WTC11 (cell line): ENCODE measurements around the gene RBP5. TPM values are rescaled to one million over a fixed set of nuclear protein-coding genes. Genes with fewer than 3 reads are reported as not detected.

Source experiments
- ATAC-seq: fragments of 200-7000 bp; cut with Tn5 transposase; 2 replicates; pipeline ENCODE4 v1.10.0; 2021; ENCODE audit warnings: mild to moderate bottlenecking, moderate library complexity
- CTCF ChIA-PET: fragments of 300-600 bp; sonication (Branson Sonifier 250); formaldehyde crosslinking; loops from one replicate; lab custom pipeline; 2021; ENCODE audit warnings: antibody characterized with exemption; lab: Charles Lee
- POLR2A ChIA-PET: fragments of 350-600 bp; sonication (Branson Sonifier 250); formaldehyde crosslinking; loops from one replicate; lab custom pipeline; 2021; ENCODE audit warnings: antibody characterized with exemption; lab: Charles Lee
- DNase-seq: peaks from one replicate; pipeline ENCODE4 v3.0.0; 2021; ENCODE audit warnings: low spot score
- H3K27ac Mint-ChIP-seq: 2 replicates; pipeline ENCODE4 v1.8.0; 2021; ENCODE audit warnings: mixed read lengths
- H3K27me3 Mint-ChIP-seq: 2 replicates; pipeline ENCODE4 v1.8.0; 2021; ENCODE audit warnings: low read depth, mild to moderate bottlenecking, moderate library complexity, mixed read lengths
- H3K36me3 Mint-ChIP-seq: 2 replicates; pipeline ENCODE4 v1.8.0; 2021; ENCODE audit warnings: mixed read lengths
- H3K4me1 Mint-ChIP-seq: 2 replicates; pipeline ENCODE4 v1.8.0; 2022; ENCODE audit warnings: mixed read lengths
- H3K4me3 Mint-ChIP-seq: 2 replicates; pipeline ENCODE4 v1.8.0; 2021; ENCODE audit warnings: mild to moderate bottlenecking, moderate library complexity, mixed read lengths
- H3K9me3 Mint-ChIP-seq: 2 replicates; pipeline ENCODE4 v1.8.0; 2021; ENCODE audit warnings: mixed read lengths
- CBFB ChIP-seq: sonication (generic); formaldehyde crosslinking; IDR thresholded peaks from 2 replicates; pipeline ENCODE4 v1.8.1; 2022; ENCODE audit warnings: mild to moderate bottlenecking, low read depth, missing genetic modification reagents
- ESRRA ChIP-seq: sonication (generic); formaldehyde crosslinking; IDR thresholded peaks from 2 replicates; pipeline ENCODE4 v1.8.1; 2022; ENCODE audit warnings: mild to moderate bottlenecking, missing genetic modification reagents, borderline replicate concordance
- GTF2I ChIP-seq: fragments of 250-450 bp; sonication (Bioruptor Pico); conservative IDR thresholded peaks from 2 replicates; pipeline ENCODE4 v1.4.0; 2021; ENCODE audit warnings: mild to moderate bottlenecking
- KAT7 ChIP-seq: sonication (generic); formaldehyde crosslinking; IDR thresholded peaks from 2 replicates; pipeline ENCODE4 v1.8.1; 2023; ENCODE audit warnings: missing genetic modification reagents, mild to moderate bottlenecking, borderline replicate concordance
- NR3C1 ChIP-seq: sonication (generic); formaldehyde crosslinking; conservative IDR thresholded peaks from 2 replicates; pipeline ENCODE4 v1.8.1; 2023; ENCODE audit warnings: low read depth, mild to moderate bottlenecking, missing genetic modification reagents
- TP53 ChIP-seq: sonication (generic); formaldehyde crosslinking; IDR thresholded peaks from 2 replicates; pipeline ENCODE4 v1.8.1; 2023; ENCODE audit warnings: mild to moderate bottlenecking, missing genetic modification reagents
- ZNF121 ChIP-seq: sonication (generic); formaldehyde crosslinking; IDR thresholded peaks from 2 replicates; pipeline ENCODE4 v1.8.0; 2023; ENCODE audit warnings: missing genetic modification reagents
- ZNF138 ChIP-seq: sonication (generic); formaldehyde crosslinking; conservative IDR thresholded peaks from 2 replicates; pipeline ENCODE4 v1.8.1; 2022; ENCODE audit warnings: mild to moderate bottlenecking, moderate library complexity, missing genetic modification reagents
- total RNA-seq: library from RNA; stranded (reverse); gene quantifications from 3 replicates; pipeline ENCODE4 v1.2.3, GENCODE V29; 2021
- TF ChIP-seq, protein P1 (sequence below): sonication (generic); formaldehyde crosslinking; IDR thresholded peaks from 2 replicates; pipeline ENCODE4 v1.8.1; 2023; ENCODE audit warnings: mild to moderate bottlenecking, missing genetic modification reagents, moderate library complexity
- TF ChIP-seq, protein P2 (sequence below): sonication (generic); formaldehyde crosslinking; IDR thresholded peaks from 2 replicates; pipeline ENCODE4 v1.8.1; 2023; ENCODE audit warnings: mild to moderate bottlenecking, missing genetic modification reagents, moderate library complexity
- TF ChIP-seq, protein P3 (sequence below): sonication (generic); formaldehyde crosslinking; IDR thresholded peaks from 2 replicates; pipeline ENCODE4 v1.8.1; 2023; ENCODE audit warnings: mild to moderate bottlenecking, missing genetic modification reagents
- TF ChIP-seq, protein P4 (sequence below): fragments of 200-600 bp; IDR thresholded peaks from 2 replicates; pipeline ENCODE4 v1.8.0; 2022; ENCODE audit warnings: antibody characterized with exemption
- TF ChIP-seq, protein P5 (sequence below): fragments of 250-450 bp; sonication (Bioruptor Pico); IDR thresholded peaks from 2 replicates; pipeline ENCODE4 v1.9.0; 2021; ENCODE audit warnings: mild to moderate bottlenecking
- TF ChIP-seq, protein P6 (sequence below): sonication (generic); formaldehyde crosslinking; conservative IDR thresholded peaks from 2 replicates; pipeline ENCODE4 v1.8.1; 2023; ENCODE audit warnings: mild to moderate bottlenecking, low read depth, missing genetic modification reagents, moderate library complexity
- TF ChIP-seq, protein P7 (sequence below): fragments of 250-450 bp; sonication (Bioruptor Pico); IDR thresholded peaks from 2 replicates; pipeline ENCODE4 v2.1.2; 2022; ENCODE audit warnings: mild to moderate bottlenecking, moderate library complexity

Gene RBP5
- total RNA-seq, 1 experiment from 2014 or later: 4.1 TPM

DNA sequence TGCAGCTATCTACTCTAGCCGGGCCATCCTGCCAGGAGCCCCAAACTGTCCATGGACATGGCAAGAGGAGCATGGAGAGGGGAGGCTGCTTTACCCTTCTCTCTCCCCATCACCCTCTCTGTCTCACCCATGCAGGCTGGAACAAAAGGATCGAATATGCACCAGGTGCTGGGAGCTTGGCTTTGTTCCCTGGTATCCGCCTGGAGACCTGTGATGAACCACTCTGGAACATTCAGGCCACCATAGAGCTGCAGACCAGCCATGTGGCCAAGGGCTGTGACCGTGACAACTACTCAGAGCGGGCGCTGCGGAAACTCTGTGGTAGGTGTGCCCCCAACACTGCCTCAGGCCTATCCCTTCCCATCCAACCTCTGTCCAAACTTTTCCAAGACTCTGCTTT, 7.4 kb upstream of the RBP5 start (continued):
- TF ChIP-seq, protein P1, sequence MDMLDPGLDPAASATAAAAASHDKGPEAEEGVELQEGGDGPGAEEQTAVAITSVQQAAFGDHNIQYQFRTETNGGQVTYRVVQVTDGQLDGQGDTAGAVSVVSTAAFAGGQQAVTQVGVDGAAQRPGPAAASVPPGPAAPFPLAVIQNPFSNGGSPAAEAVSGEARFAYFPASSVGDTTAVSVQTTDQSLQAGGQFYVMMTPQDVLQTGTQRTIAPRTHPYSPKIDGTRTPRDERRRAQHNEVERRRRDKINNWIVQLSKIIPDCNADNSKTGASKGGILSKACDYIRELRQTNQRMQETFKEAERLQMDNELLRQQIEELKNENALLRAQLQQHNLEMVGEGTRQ (CRISPR knock-in tag): no peak

DNA sequence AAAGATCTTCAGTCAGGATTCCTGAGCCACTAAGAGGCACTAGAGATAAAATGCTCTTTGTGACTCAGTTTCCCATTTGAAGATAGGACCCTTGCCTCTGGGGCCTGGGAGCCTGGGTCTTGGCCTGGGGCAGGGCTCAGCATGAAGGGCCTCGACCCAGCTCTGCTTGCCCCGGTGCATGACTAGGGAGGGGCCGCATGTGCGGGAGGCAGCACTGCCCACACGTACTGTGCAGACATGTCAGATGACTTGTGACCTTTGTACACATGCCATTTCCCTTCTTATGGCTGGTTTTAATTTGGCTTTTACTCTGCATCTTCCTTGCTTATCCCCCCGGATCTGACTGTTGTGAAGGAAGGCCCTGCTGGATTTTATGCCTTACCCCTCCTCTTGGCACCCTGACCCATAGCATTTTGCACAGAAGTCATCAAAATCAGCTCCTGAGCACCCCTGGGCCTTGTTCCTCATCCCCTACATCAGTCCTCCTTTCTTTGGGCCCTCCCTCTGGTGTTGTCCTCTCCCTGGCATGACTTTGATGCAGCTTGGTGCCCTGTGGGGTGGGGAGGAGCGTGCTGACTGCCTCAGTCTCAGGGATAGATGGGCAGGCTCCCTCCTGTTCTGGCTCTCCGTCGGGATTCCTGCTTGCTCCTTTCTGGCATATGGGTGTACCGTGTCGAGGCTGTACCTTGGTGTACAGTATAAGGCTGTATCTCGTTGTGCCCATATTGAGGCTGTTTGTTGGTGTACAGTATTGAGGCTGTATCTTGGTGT, 5.9 kb upstream of the RBP5 start:
- no peak overlapping the region for H3K4me3 Mint-ChIP-seq
- ChIA-PET CTCF (interaction anchor here (0.9 kb wide), 1 partner anchor 8 kb away, joined by 7 read pairs; no protein-coding TSS in a partner anchor), POLR2A (no interaction called here)
- ATAC-seq: no peak
- peaks cover 16% of the 10 kb centered on the region for H3K4me1 Mint-ChIP-seq
- DNase-seq: no peak
- H3K9me3 Mint-ChIP-seq: no peaks in the 10 kb centered on the region
- peaks cover 21% of the 10 kb centered on the region for H3K36me3 Mint-ChIP-seq
- peaks cover 12% of the 10 kb centered on the region for H3K27me3 Mint-ChIP-seq
- H3K27ac Mint-ChIP-seq: no peak overlapping the region
- TF ChIP-seq, protein P2, sequence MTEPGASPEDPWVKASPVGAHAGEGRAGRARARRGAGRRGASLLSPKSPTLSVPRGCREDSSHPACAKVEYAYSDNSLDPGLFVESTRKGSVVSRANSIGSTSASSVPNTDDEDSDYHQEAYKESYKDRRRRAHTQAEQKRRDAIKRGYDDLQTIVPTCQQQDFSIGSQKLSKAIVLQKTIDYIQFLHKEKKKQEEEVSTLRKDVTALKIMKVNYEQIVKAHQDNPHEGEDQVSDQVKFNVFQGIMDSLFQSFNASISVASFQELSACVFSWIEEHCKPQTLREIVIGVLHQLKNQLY (CRISPR knock-in tag): no peak
- TF ChIP-seq CBFB (CRISPR knock-in tag) (no peak), ZNF121 (no peak), GTF2I (CRISPR knock-in tag) (no peak), NR3C1 (CRISPR knock-in tag) (no peak), ESRRA (CRISPR knock-in tag) (no peak)
- TF ChIP-seq, protein P3, sequence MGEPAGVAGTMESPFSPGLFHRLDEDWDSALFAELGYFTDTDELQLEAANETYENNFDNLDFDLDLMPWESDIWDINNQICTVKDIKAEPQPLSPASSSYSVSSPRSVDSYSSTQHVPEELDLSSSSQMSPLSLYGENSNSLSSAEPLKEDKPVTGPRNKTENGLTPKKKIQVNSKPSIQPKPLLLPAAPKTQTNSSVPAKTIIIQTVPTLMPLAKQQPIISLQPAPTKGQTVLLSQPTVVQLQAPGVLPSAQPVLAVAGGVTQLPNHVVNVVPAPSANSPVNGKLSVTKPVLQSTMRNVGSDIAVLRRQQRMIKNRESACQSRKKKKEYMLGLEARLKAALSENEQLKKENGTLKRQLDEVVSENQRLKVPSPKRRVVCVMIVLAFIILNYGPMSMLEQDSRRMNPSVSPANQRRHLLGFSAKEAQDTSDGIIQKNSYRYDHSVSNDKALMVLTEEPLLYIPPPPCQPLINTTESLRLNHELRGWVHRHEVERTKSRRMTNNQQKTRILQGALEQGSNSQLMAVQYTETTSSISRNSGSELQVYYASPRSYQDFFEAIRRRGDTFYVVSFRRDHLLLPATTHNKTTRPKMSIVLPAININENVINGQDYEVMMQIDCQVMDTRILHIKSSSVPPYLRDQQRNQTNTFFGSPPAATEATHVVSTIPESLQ (CRISPR knock-in tag): no peak
- TF ChIP-seq, protein P1 (CRISPR knock-in tag): no peak
- TF ChIP-seq, protein P4, sequence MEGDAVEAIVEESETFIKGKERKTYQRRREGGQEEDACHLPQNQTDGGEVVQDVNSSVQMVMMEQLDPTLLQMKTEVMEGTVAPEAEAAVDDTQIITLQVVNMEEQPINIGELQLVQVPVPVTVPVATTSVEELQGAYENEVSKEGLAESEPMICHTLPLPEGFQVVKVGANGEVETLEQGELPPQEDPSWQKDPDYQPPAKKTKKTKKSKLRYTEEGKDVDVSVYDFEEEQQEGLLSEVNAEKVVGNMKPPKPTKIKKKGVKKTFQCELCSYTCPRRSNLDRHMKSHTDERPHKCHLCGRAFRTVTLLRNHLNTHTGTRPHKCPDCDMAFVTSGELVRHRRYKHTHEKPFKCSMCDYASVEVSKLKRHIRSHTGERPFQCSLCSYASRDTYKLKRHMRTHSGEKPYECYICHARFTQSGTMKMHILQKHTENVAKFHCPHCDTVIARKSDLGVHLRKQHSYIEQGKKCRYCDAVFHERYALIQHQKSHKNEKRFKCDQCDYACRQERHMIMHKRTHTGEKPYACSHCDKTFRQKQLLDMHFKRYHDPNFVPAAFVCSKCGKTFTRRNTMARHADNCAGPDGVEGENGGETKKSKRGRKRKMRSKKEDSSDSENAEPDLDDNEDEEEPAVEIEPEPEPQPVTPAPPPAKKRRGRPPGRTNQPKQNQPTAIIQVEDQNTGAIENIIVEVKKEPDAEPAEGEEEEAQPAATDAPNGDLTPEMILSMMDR: no peak

DNA sequence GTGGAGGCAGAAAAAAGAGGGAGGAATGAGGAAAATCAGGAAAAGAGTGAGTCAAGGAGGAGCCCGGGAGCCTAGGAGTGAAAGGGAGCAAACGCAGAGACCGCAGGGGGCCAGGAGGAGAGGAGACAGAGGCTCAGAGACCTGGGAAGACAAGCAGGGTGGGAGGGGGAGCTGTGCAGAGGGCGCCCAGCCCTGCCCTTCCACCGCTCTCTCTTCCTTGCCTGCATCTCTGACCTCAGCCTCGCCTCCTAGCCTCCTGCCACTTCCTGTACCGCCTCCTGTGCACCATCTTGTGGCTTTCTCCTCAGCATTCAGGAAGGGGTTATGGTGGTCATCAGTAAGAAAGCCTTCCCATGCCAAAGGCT, 2.8 kb upstream of the RBP5 start:
- POLR2A ChIA-PET: no interaction called here
- Mint-ChIP-seq H3K9me3 (no peaks in the 10 kb centered on the region), H3K4me3 (peak overlapping the region; percentile 93), H3K27ac (no peak overlapping the region), H3K36me3 (peaks cover 18% of the 10 kb centered on the region), H3K4me1 (peaks cover 34% of the 10 kb centered on the region), H3K27me3 (peaks cover 23% of the 10 kb centered on the region)
- CTCF ChIA-PET: interaction anchor here (1.0 to 2.2 kb wide), 5 partner anchors 9 to 23 kb away, joined by 3 to 11 read pairs (median 6); partner anchors contain the start of gene C1RL
- DNase-seq (no peak), ATAC-seq (no peak)
- TF ChIP-seq, protein P5, sequence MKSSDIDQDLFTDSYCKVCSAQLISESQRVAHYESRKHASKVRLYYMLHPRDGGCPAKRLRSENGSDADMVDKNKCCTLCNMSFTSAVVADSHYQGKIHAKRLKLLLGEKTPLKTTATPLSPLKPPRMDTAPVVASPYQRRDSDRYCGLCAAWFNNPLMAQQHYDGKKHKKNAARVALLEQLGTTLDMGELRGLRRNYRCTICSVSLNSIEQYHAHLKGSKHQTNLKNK (CRISPR knock-in tag): no peak
- TF ChIP-seq, protein P6, sequence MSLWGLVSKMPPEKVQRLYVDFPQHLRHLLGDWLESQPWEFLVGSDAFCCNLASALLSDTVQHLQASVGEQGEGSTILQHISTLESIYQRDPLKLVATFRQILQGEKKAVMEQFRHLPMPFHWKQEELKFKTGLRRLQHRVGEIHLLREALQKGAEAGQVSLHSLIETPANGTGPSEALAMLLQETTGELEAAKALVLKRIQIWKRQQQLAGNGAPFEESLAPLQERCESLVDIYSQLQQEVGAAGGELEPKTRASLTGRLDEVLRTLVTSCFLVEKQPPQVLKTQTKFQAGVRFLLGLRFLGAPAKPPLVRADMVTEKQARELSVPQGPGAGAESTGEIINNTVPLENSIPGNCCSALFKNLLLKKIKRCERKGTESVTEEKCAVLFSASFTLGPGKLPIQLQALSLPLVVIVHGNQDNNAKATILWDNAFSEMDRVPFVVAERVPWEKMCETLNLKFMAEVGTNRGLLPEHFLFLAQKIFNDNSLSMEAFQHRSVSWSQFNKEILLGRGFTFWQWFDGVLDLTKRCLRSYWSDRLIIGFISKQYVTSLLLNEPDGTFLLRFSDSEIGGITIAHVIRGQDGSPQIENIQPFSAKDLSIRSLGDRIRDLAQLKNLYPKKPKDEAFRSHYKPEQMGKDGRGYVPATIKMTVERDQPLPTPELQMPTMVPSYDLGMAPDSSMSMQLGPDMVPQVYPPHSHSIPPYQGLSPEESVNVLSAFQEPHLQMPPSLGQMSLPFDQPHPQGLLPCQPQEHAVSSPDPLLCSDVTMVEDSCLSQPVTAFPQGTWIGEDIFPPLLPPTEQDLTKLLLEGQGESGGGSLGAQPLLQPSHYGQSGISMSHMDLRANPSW (CRISPR knock-in tag): no peak
- no peak for TF ChIP-seq ZNF138 (CRISPR knock-in tag)
- TF ChIP-seq, protein P7, sequence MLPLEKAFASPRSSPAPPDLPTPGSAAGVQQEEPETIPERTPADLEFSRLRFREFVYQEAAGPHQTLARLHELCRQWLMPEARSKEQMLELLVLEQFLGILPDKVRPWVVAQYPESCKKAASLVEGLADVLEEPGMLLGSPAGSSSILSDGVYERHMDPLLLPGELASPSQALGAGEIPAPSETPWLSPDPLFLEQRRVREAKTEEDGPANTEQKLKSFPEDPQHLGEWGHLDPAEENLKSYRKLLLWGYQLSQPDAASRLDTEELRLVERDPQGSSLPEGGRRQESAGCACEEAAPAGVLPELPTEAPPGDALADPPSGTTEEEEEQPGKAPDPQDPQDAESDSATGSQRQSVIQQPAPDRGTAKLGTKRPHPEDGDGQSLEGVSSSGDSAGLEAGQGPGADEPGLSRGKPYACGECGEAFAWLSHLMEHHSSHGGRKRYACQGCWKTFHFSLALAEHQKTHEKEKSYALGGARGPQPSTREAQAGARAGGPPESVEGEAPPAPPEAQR: no peak
- no peak for TF ChIP-seq TP53 (CRISPR knock-in tag)
- TF ChIP-seq KAT7 (CRISPR knock-in tag): no peak
